Activated CD8-positive, alpha-beta memory T cell treated with anti-CD3 and anti-CD28 coated beads for 1 hour (primary cell): ENCODE results near the gene ADM5.

ENCODE experiments used
- DNase-seq, 2 donors: peaks; one replicate each; pipeline ENCODE4 v3.0.0-alpha.2; 2020; ENCODE audit warnings: low read depth in 1 of 2; ENCODE audit errors: extremely low read depth in 1 of 2

ADM5 gene

GRCh38 chr19:49689133-49690078, at the start of gene ADM5:
ADM5 (plus strand) TSS chr19:49689594; CDS start chr19:49689838, 244 bp downstream.
- no peak for DNase-seq

GRCh38 chr19:49640113-49640898, 49.1 kb upstream of the ADM5 start, which contains the start of gene RRAS:
RRAS (minus strand) TSS chr19:49640143; CDS start chr19:49640098, 45 bp downstream.
- DNase-seq: peak; percentile 99 to 100

- DNase-seq: peak; percentile 97 to 98
Measured at GRCh38 chr19:49641688-49642491, 47.5 kb upstream of the ADM5 start, which contains the start of gene SCAF1. SCAF1 (plus strand) TSS chr19:49642209; CDS start chr19:49645027, 2,818 bp downstream.

GRCh38 chr19:49642492-49643035, 46.8 kb upstream of the ADM5 start:
- DNase-seq: no peak

- no peak for DNase-seq
Measured at GRCh38 chr19:49643466-49643865, 45.9 kb upstream of the ADM5 start.

- DNase-seq: no peak
Measured at GRCh38 chr19:49645592-49645991, 43.8 kb upstream of the ADM5 start.

- no peak for DNase-seq
Measured at GRCh38 chr19:49645995-49646394, 43.4 kb upstream of the ADM5 start.

GRCh38 chr19:49646586-49646985, 42.8 kb upstream of the ADM5 start:
- no peak for DNase-seq

- no peak for DNase-seq
Measured at GRCh38 chr19:49651029-49651819, 38.2 kb upstream of the ADM5 start.

GRCh38 chr19:49651820-49652550, 37.4 kb upstream of the ADM5 start:
- no peak for DNase-seq

- no peak for DNase-seq
Measured at GRCh38 chr19:49652551-49653465, 36.6 kb upstream of the ADM5 start.

GRCh38 chr19:49653466-49653806, 36.0 kb upstream of the ADM5 start:
- no peak for DNase-seq

- DNase-seq: no peak
Measured at GRCh38 chr19:49654581-49654980, 34.8 kb upstream of the ADM5 start.

- no peak for DNase-seq
Measured at GRCh38 chr19:49655570-49656455, 33.6 kb upstream of the ADM5 start.

- DNase-seq: no peak
Measured at GRCh38 chr19:49656456-49657109, 32.8 kb upstream of the ADM5 start.

GRCh38 chr19:49657493-49658138, 31.8 kb upstream of the ADM5 start:
- no peak for DNase-seq
